OCI-LY1 (cell line): ENCODE results near the gene RTP5.

Experiments
- H2AFZ ChIP-seq: fragments of 200-600 bp; sonication (generic), shearing (Covaris generic); 2 replicates; pipeline ENCODE4 v1.6.0; 2014; ENCODE audit warnings: antibody characterized with exemption, mild to moderate bottlenecking, low read length
- H3F3A ChIP-seq: fragments of 200-600 bp; sonication (generic), shearing (Covaris generic); 2 replicates; pipeline ENCODE4 v1.6.0; 2014; ENCODE audit warnings: mild to moderate bottlenecking, antibody characterized with exemption, low read length, moderate library complexity; ENCODE audit not compliant: insufficient read depth
- H3K27ac ChIP-seq: fragments of 200-600 bp; sonication (generic); 2 replicates; pipeline ENCODE4 v1.5.1; 2014; ENCODE audit warnings: low read length, mixed run types, mild to moderate bottlenecking, low read depth; ENCODE audit not compliant: poor library complexity, severe bottlenecking
- H3K27me3 ChIP-seq: fragments of 200-600 bp; sonication (generic); 2 replicates; pipeline ENCODE4 v1.6.0; 2014; ENCODE audit warnings: antibody characterized with exemption, mild to moderate bottlenecking, low read length, moderate library complexity; ENCODE audit not compliant: insufficient read depth
- H3K36me3 ChIP-seq: fragments of 200-600 bp; sonication (generic); 2 replicates; pipeline ENCODE4 v1.6.1; 2014; ENCODE audit warnings: mild to moderate bottlenecking, antibody characterized with exemption, low read length, moderate library complexity, mixed read lengths; ENCODE audit not compliant: insufficient read depth
- H3K4me1 ChIP-seq: fragments of 200-600 bp; sonication (generic); 2 replicates; pipeline ENCODE4 v1.5.1; 2014; ENCODE audit warnings: mild to moderate bottlenecking, low read length, moderate library complexity; ENCODE audit not compliant: insufficient read depth, severe bottlenecking
- H3K4me2 ChIP-seq: fragments of 200-600 bp; sonication (generic), shearing (Covaris generic); 2 replicates; pipeline ENCODE4 v1.6.1; 2014; ENCODE audit warnings: low read length
- H3K4me3 ChIP-seq: fragments of 200-600 bp; sonication (generic); 2 replicates; pipeline ENCODE4 v1.5.1; 2014; ENCODE audit warnings: low read length, low read depth, mild to moderate bottlenecking, mixed read lengths; ENCODE audit not compliant: poor library complexity, severe bottlenecking
- H3K79me2 ChIP-seq: fragments of 200-600 bp; shearing (Covaris generic); 2 replicates; pipeline ENCODE4 v1.6.1; 2016; ENCODE audit warnings: mixed run types, low read length, mixed read lengths; ENCODE audit not compliant: insufficient read depth
- H3K9ac ChIP-seq: fragments of 200-600 bp; sonication (generic), shearing (Covaris generic); 2 replicates; pipeline ENCODE4 v1.6.1; 2014; ENCODE audit warnings: mild to moderate bottlenecking, low read length, mixed read lengths
- H3K9me2 ChIP-seq: fragments of 200-600 bp; sonication (generic), shearing (Covaris generic); 2 replicates; pipeline ENCODE4 v1.6.1; 2014; ENCODE audit warnings: low read depth, mild to moderate bottlenecking, low read length, mixed read lengths
- H3K9me3 ChIP-seq: fragments of 200-600 bp; shearing (Covaris generic); 2 replicates; pipeline ENCODE4 v1.6.1; 2014; ENCODE audit warnings: low read length, mixed read lengths
- H4K20me1 ChIP-seq: fragments of 200-600 bp; sonication (generic), shearing (Covaris generic); 2 replicates; pipeline ENCODE4 v1.6.0; 2016; ENCODE audit warnings: mild to moderate bottlenecking, low read length; ENCODE audit not compliant: insufficient read depth
- EZH2 ChIP-seq: fragments of 200-600 bp; sonication (generic), shearing (Covaris generic); IDR thresholded peaks from 2 replicates; pipeline ENCODE4 v1.8.0; 2017; ENCODE audit warnings: borderline replicate concordance, mixed run types, mild to moderate bottlenecking, antibody characterized with exemption, low read length, moderate library complexity, mixed read lengths
- TF ChIP-seq, protein P1 (sequence below): fragments of 200-600 bp; sonication (generic), shearing (Covaris generic); IDR thresholded peaks from 2 replicates; pipeline ENCODE4 v1.5.1; 2017; ENCODE audit warnings: mild to moderate bottlenecking, antibody characterized with exemption, low read length, moderate library complexity, mixed read lengths

The RTP5 gene

DNA sequence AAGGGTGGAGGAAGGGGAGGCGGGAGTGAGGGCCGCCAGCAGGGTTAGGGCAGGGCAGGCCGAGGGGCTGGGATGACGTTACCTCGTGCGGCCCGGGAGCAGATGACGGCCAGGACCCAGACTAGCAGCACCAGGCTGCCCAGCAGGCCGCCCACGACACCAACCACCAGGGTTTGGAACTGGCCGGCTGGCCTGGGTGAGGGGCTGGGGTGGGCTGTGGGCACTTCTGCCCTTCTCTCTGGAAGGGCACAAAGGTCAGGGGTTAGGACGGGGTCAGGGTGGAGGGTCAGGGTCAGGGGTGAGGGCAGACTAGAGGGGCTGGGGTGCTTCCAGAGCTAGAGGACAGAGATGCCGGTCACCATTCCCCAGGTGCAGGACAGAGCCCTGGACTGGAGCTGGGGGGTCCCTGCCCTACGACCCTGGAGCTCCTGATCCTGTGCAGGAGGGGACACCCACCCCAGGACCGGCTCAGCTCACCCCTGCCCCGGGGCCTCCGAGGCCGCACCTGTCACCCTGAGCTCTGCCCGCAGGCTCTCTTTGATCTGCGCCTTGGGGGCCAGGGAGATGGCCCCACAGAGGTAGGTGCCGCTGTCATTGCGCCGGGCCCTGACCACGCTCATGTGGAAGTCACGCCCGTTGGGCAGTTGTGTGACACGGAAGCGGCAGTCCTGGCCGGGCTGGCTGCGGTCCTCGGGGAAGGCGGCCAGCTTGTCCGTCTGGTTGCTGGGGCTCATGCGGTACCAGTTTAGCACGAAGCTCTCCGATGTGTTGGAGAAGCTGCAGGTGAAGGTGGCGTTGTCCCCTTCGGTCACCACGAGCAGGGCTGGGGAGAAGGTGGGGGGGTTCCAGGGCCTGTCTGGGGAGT is 17.2 kb upstream of the RTP5 start:
- TF ChIP-seq, protein P1, sequence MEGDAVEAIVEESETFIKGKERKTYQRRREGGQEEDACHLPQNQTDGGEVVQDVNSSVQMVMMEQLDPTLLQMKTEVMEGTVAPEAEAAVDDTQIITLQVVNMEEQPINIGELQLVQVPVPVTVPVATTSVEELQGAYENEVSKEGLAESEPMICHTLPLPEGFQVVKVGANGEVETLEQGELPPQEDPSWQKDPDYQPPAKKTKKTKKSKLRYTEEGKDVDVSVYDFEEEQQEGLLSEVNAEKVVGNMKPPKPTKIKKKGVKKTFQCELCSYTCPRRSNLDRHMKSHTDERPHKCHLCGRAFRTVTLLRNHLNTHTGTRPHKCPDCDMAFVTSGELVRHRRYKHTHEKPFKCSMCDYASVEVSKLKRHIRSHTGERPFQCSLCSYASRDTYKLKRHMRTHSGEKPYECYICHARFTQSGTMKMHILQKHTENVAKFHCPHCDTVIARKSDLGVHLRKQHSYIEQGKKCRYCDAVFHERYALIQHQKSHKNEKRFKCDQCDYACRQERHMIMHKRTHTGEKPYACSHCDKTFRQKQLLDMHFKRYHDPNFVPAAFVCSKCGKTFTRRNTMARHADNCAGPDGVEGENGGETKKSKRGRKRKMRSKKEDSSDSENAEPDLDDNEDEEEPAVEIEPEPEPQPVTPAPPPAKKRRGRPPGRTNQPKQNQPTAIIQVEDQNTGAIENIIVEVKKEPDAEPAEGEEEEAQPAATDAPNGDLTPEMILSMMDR, result no peak
- Histone ChIP-seq H3K4me1 (no peaks in the 10 kb centered on the region), H3F3A (no peaks in the 10 kb centered on the region), H3K4me3 (no peak overlapping the region), H3K27me3 (0 out of 2 replicates have a peak, but pooled peaks cover 5% of the 10 kb centered on the region), H3K9me3 (no peaks in the 10 kb centered on the region), H3K79me2 (no peaks in the 10 kb centered on the region), H2AFZ (no peak overlapping the region), H3K4me2 (no peak overlapping the region), H3K36me3 (no peaks in the 10 kb centered on the region), H3K9ac (no peak overlapping the region), H4K20me1 (no peaks in the 10 kb centered on the region), H3K9me2 (no peaks in the 10 kb centered on the region), H3K27ac (no peak overlapping the region)

DNA sequence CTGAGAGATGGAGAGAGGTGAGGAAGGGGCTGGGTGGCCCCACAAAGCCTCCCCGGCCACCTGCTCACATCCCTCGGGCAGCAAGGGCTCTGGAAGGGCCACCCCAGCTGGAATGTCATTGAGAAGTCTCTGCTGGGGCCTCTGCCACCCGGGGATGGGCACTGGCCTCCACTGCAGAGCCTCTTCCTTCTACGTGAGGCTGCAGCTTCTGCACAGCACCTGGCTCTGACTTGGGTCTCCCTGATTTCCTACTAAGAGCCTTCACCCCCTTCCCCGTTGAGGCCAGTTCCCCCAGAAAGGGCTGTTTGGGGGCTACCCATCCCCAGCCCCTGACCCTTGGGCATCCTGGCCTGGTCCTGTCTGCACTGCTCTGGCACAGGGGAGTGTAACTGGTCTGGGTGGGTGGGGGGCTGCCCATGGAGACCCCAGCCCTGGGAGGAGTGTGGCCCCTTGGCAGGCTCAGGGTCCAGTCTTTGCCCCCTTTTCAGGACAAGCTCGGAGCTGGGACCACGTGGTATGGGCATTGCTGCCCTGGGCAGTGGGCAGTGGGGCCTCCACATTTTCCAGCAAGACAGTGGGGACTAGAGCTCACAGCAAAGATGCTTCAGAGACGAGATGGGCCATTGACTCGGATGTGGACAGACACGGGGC is 16.4 kb upstream of the RTP5 start:
- Histone ChIP-seq H3K9me2 (no peaks in the 10 kb centered on the region), H3K27ac (no peak overlapping the region), H2AFZ (no peak overlapping the region), H3K9ac (no peak overlapping the region), H3K4me1 (no peaks in the 10 kb centered on the region), H3K36me3 (no peaks in the 10 kb centered on the region), H3K4me2 (no peak overlapping the region), H3K4me3 (no peak overlapping the region), H3K79me2 (no peaks in the 10 kb centered on the region), H3K27me3 (0 out of 2 replicates have a peak, but pooled peaks cover 5% of the 10 kb centered on the region), H3F3A (no peaks in the 10 kb centered on the region), H3K9me3 (no peaks in the 10 kb centered on the region), H4K20me1 (no peaks in the 10 kb centered on the region)
- TF ChIP-seq, protein P1, result no peak
- TF ChIP-seq EZH2, result no peak

DNA sequence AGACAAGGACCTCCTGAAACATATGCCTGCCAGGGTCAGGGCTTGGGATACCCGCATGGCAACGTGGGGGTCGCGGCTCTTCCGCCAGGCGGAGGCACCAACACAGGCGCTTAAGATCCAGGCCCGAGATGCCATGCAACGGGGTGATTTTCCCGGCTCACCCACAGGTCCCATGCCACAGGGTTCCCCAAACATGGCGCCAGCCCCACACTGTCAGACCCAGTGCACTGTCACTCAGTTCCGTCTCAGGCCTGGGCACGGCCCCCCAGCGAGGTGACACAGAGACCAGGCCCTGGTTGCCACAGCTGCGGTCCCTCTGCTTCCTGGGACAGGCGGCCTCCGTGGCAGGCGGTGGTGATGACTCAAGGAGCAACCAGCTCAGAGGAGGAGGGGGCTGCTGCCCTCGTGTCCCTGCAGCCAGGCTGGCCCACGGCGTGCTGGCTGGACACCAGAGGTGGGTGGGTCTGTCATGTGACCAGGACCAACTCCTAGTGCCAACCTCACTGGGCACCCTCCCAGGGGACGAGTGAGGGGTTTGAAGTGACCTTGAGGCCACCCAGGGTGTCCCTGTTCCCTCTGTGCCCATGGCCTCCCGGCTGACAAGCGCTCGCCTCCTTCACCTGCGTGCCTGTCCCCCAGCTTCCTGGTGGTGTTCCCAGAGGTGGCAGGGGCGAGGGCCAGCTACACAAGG is 15.7 kb upstream of the RTP5 start:
- Histone ChIP-seq H3K4me3 (no peak overlapping the region), H3K9ac (no peak overlapping the region), H3K27ac (no peak overlapping the region), H3K36me3 (no peaks in the 10 kb centered on the region), H3K9me2 (no peaks in the 10 kb centered on the region), H3F3A (no peaks in the 10 kb centered on the region), H3K9me3 (no peaks in the 10 kb centered on the region), H3K4me1 (no peaks in the 10 kb centered on the region), H3K79me2 (no peaks in the 10 kb centered on the region), H4K20me1 (no peaks in the 10 kb centered on the region), H3K27me3 (0 out of 2 replicates have a peak, but pooled peaks cover 5% of the 10 kb centered on the region), H2AFZ (no peak overlapping the region), H3K4me2 (no peak overlapping the region)
- TF ChIP-seq, protein P1, result no peak
- TF ChIP-seq EZH2, result no peak
